Measurements from ENCODE around the gene PRPF6.

Gene PRPF6

DNA sequence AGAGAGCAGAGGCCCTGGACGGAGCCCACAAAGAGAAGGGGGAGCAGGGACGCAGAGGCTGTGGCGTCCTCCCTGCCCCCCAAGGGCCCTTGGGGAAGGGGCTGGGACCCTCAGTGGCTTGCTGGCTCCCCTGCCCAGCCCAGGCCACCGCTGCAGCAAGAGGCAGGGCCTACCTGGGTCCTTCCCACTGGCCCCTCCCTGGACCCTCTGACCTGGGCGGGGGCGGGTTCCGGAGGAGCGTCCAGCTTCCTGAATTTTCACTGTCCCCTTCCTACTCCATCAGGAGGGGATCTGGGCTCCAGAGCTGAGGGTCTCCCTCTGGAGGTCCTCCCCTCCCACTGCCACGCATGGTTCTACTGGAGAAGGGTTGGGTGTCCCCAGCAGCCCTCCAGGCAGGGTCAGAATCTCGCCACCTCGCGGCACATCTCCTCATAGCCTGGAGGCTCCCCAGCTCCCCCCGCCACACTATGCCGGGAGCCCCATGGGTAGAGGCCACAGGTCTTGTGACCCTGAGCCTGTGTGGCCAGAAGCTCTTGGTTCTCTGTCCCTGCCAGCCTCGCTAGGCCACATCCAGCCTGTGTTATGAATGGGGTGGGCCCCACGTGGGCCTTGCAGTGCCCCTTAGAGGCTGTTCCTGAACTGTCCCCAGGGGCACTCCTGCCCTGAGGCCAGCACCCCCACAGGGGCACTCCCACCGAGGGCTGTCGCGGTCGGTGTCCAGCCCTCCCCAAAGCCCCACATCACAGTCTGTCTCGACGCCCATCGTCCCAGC is 69.5 kb downstream of the PRPF6 start:
- no peak for DNase-seq

DNA sequence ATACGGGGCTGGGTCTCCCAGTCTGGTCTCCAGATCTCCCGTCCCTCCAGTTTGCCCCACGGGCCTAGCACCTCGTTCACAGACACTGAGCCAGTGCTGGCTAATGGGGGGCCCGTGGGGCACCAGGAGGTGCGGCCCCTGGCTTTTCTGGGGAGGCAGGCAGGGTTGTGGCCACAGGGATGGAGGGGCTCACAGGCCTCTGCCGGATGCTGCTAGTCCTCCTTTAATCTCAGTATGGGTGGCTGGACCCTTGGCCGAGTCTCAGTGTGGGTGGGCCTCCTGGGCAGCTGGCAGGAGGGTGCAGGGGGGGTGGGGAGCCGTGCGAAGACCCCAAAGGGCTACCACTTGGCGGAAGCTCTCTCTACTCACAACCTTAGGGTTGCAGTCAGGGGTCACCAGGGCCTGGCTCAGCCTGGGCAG is 70.1 kb downstream of the PRPF6 start:
- no peak for DNase-seq

DNA sequence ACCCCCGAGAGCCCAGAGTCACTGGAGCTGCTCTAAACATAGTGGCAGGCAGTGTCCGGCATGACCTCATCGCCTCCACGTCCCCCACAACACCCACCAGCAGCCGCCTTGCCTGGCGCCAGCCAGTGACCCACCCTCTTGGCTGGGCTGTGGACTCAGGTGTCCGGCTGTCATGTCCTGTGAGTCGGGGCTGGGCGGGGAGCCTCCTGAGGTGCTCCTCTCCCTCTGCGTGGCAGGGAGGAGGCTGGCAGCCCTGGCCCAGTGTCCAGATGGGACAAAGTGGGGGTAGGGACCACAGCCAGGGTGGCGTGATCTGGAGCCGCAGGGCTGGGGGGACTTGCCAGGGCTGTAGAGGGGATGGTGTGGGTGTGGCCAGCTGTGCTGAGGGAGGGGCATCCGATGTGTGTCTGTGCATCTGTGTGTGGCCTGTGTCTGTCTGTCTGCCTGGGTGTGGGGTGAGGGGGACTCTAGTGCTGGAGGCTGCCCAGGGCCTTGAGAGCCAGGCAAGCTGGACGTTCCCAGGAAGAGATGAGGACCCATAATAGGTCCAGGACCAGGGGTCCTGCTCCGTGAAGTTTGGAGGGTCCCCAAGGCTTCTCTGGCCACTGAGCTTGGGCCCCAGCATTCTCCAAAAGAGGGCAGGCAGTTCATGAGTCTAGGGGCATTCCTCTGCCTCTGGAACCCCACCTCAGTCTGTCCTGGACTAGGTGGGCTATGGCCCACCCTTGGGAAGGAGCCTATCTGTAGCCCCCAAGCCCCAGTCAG is 70.8 kb downstream of the PRPF6 start:
- no peak for DNase-seq

DNA sequence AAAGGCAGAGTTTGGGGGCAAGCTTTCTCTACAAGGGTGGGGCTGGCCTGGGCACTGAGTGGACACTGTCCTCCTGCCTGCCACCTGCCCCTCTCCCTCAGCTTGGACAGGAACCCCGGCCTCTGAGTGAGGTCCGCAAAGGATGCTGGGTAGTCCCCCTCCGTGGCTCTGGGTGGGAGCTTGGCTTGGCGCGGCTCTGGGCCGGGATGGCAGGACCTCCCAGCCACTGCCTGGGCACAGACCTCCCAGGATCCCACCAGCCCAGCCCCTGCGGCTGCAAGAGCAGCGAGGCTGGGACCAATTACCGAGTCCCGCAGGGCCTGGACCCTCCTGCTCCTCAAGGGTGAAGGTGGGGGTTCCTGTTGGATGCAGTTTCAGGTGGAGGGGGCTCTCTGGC is 71.4 kb downstream of the PRPF6 start:
- no peak for DNase-seq

DNA sequence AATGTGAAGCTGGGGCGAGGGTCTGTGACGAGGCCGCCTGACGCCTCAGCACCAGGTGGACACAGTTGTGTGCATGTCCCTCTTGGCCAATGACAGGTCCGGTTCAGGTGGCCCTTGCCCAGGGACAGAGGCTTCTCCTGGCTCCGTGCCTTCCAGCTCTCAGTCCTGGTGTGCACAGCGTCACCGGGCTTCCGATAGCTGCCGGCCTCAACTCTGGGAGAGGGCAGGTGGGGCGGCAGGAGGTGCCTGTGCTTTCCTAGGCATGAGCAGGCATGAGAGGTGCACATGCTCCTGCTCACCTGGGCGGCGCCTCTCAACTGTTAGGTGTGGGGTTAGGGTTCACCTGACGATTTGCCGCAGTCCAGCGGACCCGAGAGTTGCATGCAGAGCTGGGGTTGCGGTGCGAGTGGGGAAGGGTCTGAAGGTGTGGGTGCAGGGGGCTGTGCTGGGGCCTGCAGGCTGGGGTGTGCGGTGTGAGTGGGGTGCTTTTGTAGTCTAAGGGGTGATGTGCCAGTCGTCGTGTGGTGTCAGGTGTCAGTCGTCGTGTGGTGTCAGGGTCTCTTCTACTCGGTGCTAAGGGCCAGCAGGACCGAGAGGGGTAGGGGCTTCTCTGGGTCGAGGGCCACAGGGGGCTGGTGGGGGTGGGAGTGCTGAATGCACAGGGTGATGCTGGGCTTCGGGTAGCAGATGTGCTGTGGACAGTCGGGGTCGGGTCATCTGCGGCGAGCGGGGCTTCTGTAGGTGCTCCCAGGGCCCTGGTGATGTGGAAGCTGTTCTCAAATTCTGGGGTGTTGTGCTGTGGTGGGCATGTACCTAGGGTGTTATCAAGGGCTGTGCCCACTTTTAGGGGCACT is 72.3 kb downstream of the PRPF6 start:
- no peak for DNase-seq

DNA sequence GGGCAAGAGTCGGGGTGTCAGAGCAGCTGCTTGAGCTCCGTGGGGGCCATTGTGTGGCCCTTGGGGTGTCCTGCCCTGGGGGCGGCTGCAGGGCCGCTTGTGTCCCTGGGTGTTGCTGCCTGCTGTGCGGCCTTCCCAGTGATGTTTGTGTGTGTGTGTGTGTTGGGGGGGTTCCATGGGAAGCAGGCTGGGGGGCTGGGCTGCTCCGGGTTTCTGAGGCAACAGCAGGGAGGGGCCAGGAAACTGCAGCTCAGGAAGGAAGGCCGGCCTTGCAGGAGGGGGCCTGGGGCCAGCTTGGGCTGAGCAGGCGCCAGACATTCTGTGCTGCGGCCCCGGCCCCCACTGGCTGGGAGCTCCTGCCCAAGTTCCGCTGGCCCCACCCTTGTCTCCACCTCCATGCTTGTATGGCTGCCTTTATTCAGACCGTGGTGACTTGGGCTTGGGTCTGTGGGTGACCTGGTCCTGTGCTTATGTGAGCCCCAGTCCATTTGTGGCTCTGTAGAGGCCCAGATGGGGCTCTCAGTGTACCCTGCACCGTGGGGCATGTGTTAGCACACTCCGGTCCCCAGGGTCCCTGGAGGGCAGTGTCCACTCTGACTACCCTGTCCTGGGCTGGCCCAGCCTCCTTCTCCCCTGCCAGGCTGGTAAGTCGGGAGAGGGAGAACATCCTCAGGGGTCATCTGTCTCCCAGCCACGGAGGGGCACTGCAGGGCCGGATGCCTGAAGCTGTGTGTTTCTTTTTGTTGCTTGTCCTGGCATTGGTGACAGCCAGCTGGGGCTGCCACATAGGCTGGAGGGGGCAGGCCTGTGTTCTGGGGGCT is 73.1 kb downstream of the PRPF6 start:
- DNase-seq = peak; percentile 1

DNA sequence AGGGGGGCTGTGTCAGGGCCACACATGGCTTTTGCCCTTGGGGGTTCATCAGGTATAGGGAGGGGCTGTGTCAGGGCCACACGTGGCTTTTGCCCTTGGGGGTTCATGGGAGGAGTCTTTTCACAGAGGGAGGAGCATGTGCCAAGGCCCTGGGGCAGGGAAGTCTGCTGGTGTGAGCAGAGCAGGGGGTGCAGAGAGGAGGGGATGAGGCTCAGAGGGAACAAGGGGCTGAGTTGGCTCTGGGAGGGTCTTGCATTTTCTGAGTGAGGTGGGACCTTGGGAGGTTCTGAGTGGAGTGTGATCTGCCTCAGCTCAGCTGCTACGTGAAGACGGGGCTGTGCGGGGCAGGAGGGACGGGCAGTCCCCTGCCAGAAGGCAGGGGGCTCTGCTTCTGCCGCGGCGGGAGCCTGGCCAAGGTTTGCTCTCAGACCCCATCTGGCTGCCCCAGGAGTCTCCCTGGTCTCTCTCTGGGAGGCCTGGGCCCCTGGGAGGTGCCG is 74.5 kb downstream of the PRPF6 start:
- DNase-seq = no peak

DNA sequence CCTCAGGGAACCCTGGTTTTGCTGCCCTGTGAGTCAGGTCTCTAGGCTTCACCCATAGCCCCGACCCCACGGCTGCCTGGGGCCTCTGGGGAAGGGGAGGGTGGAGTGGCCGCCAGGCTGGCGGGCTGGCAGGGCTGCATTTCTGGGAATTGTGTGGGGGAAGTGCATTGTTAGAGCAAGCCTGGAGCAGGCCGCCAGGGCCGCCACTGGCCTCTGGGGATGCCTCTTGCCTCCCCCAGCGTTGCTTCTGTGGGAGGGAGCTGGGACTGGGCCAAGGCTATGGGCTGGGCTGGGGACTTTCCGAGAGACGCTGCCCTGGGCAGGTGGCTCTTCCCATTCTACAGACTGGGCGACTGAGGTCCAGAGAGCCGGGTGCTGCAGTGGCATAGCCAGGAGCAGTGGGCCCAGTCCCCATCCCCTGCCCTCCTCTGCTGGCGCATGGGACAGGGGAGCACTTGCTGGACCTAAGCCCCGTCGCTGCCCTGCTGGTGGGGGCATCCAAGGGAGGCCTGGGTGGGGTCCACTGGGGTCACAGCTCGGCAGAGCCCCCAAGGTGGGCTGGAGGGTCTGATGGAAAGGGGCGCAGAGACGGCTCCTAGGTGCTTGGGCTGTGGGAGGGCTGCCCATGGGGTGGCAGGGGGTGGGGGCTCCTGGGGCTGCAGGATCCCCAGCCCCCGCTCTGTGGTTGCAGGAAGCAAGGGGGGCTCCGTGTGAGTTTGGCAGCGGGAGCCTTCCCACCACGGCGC is 75.1 kb downstream of the PRPF6 start:
- DNase-seq = no peak

DNA sequence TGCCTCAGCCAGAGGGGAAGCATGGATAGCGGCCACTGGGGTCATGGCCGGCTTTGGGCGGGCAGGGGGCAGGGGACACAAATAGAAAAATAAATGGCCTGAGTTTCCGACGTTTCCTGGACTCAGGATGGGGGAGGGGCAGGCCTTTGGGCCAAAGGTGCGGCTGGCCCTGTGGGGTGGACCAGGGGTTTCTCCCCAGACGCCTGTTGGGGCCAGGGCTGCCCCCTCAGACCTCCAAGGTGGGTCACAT is 75.6 kb downstream of the PRPF6 start:
- DNase-seq = no peak

DNA sequence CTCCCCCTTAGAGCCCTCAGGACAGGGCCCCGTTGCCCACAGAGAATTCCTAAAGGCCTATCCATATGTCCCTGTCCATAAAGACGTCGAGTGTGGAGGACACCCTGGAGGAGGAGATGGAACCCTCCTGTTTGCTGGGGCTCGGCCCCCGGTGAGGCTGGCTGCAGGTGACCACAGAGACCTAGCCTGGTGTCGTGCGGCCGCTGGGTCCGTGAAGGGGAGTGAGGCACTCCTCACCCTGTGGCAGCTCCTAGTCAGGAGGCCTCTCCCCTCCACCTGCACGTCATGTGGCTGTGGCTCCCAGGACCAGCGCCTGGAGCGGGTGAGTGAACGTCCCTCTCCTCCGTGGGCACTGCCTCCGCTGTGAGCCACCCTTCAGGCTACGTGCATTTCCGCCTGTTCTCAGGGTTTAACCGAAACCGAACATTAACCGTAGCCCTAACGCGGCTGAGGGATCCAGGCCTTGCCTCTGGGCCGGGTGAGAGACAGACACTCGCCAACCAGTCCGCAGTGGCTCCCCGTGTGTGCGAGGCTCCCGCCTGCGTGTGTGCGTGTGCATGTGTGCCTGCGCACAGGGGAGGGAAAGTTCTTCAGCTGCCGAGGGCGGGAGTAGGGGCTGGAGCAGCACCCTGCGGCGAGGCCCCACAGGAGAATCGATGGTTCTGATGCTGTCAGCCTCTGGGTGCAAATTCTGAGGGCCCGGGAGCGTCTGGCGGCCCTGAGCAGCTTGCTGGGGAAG is 76.1 kb downstream of the PRPF6 start:
- DNase-seq = no peak

DNA sequence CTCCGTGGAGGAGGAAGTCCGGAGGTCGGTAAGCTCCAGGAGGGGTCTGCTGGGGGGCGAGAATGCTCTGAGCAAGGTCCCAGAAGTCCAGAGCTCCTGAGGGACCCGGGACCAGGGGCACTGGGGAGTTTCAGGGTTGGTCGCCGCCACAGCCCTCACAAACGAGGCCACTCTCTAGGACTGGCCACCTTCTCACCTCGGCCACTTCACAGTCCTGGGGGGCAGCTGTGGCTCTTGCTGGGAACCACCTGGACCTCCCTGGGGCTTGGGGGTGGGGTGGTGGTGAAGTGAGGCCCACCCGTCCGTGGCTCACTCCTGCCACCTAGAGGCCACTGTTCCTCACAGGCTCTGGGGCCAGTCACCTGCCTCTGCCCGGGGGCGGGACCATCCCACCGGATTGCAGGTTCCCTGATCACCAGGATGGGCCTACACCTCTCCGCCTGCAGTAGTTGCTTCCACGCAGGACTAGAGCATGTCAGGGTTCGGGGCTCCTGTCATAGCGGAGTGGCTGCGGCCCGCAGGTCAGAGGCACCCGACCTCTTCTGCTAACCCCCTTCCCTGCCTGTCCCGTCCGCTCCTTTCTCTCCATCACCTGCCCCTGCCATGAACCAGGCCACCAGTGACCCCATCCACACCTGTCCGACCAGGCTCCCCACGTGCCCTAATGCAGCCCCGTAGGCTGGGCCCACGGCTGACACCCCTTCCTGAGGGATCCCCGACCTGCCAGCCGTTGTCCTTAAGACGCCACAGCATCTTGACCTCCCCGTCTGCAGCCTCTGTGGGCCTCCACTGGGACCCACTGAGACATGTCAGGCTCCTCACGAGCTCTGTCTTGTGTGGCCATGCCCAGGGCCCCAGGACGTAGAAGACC is 76.9 kb downstream of the PRPF6 start:
- peak; percentile 39 for DNase-seq

DNA sequence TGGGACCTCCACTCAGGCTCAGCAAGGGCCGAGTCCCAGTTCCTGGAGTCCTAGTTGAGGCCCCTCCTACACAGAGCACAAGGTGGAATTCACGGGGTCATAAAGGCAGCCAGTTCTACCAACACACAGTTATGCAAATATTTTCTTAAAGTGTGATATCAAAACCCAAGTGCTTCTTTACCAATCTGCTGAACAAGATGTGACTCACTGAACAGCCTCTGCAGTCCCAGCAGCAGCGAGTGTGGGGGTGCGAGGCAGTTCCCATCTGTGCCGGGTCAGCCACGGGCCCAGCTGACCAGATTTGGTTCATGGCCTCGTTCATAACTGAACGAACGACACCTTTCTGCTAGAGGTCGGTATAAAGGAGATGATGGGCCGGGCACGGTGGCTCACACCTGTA is 77.6 kb downstream of the PRPF6 start:
- DNase-seq = no peak

DNA sequence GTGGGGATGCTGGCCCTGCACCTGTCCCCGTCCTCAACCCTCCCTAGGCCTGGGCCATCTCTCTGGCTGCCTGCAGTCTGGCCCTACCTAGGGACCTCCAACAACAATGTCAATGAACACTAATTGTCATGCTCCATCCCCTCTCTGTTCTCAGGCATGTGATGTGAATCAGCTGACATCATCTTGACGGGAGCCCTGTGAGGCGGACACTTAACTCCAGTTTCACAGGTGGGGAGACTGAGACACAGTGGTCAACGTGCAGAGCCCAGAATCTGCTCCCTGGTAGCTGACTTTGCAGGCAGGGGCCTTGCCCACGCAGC is 81.3 kb downstream of the PRPF6 start:
- peak; percentile 67 for DNase-seq

DNA sequence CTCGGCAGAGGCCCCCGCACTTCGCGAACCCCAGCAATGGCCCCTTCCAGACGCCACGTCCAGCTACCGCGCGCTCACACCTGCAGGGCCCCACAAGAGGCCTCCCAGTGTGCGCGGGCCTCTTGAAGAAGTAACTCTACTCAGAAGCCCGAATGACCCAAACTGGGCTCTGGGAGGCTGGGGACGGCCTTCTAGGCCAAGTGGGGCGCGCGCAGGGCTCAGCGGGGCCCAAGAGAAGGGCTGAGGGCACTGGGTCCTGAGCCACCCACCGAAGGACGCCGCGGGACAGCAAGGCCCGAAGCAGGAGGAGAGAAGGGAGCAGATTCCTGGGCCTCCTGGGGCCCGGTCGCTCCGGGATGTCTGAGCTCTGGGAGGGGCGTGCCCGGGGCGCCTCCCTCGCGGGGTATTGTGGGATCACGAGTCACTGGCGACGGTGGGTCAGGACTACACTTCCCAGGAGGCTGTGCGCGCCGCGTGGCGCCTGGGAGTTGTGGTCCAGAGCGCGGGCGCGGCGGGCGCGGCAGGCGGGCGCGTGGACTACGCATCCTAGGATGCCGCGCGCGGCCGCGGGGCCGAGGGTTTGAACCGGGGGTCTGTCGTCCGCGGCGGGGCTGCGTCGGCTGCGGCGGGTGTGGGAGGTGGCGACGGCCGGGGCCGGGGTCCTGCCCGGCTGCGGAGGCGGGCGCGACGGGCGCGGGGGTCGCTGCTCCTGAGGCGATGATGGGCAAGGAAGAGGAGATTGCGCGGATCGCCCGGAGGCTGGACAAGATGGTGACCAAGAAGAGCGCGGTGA is 81.9 kb downstream of the PRPF6 start, which contains the start of gene TCEA2:
Gene TCEA2, plus strand, starts transcription at position 603 of the 793 bp plus-strand sequence. Its CDS starts 115 bp downstream, at position 718.
- peak; percentile 96 for DNase-seq

DNA sequence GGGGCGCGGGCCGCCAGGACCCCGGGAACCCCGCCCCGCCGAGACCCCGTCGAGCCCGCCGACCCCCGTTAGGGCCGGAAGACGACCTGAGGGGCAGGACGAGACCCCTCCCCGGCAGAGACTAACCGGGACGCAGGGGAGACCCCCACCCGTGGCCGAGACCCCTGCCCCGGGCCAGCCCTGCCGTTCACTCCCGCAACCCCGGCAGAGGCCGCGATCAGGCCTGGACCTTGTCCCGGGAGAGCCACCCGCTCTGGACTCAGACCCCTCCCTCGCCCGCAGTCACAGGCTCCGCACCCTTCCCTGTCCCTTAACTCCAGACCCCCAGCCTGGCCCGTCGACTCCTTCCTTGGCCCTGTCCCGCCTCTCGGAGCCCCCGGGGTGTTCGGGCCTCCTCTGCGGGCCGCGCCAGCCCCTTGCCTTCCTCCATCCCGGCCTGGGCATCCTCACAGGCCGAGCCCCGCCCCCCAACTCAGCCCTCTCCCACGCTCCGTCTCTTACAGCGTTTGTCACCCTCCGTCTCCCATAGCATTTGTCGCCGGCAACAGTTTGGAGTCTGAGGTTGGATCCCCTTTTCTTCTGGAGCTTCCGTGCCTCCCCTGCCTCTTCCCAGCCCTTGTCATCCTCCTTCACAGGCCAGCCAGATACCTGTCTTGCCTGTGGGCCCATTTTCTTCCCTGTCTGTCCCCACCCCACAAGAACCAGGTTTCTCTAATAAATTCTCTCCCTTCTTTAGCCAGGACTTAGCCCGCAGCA is 82.6 kb downstream of the PRPF6 start:
- no peak for DNase-seq

DNA sequence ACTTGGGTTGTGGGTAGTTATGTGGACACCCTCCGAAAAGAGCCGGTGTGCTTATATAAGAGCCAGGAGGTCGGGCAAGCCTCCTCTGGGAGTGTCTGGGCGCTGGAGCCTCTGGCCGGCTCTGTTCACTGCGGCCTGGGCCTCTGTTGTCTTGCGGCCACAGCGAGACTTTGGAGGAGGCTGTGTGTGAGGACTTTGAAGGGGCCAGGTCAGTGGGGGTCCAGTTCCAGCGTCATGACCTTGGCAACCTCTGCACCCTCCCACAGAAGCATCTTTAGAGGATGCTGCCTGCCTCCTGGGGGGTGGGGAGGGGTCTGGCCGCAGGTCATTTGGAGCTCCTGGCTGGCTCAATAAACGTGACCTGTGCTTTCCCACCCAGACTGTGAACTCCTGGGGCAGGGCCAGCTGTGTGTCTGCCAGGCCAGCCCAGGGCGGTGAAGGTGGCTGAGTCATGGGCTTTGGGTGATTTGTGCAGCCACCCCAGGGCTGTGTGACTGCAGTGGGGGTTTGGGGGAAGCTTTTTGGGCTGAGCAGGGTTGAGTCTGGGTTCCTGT is 83.3 kb downstream of the PRPF6 start:
- DNase-seq = no peak

DNA sequence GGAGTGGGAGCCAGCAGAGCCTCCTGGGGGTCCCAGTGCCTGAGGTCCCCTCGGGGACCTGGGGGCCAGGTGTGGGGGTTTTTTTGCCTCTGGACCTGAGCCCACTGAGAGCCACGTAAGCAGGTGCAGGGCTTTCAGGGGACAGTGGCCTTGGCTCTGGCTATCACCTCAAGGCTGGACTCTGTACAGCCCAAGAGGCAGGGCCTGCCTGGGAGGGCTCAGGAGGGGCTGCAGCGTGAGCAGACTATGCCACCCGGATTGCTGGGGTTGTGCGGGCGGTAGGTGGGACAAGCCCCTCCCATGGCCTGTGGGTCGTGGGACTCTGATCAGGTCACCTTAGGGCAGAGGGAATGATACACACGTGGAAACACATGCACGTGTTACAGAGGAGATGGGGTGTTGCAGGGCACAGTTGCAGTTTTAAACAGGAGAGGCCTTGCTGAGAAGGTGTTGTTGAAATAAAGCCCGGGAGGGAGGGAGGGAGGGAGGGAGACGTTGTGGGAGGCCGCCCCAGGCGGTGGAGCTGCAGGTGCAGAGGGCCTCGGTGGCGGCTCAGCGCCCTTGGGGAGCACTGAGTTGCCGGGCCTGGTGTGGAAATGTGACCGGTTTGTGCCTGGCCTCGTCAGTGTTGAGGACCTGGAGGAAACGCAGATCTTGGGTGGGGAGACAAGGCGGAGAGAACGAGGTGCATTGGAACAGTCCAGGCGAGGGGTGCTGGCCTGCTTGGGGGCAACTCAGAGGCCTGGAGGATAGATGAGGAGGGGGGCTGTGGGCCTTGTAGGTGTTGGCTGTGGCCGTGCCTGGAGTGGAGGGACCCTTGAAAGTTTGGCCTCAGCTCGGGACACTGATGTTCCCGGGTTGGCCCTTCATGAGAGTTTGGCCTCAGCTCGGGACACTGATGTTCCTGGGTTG is 84.4 kb downstream of the PRPF6 start:
- no peak for DNase-seq
